Sigmoid colon (tissue), 7 donors: ENCODE measurements around the gene SSR3. TPM values are rescaled to one million over a fixed set of nuclear protein-coding genes. Genes with fewer than 3 reads are reported as not detected.

Experiments
- DNase-seq: peaks from one replicate; pipeline ENCODE4 v3.0.0-alpha.2; 2019
- H3K27ac ChIP-seq, 4 donors: fragments of 200-600 bp; sonication (generic); one replicate each; pipeline ENCODE4 v1.5.1; 2016 to 2019; ENCODE audit warnings: mild to moderate bottlenecking in 1 of 4
- H3K27me3 ChIP-seq, 3 donors: fragments of 200-600 bp; sonication (generic); one replicate each; pipeline ENCODE4 v1.5.1; 2019; ENCODE audit warnings: mild to moderate bottlenecking in 1 of 3
- H3K36me3 ChIP-seq, 4 donors: fragments of 200-600 bp; sonication (generic); one replicate each; pipeline ENCODE4 v1.5.1; 2016 to 2019
- H3K4me1 ChIP-seq, 4 donors: fragments of 200-600 bp; sonication (generic); one replicate each; pipeline ENCODE4 v1.5.1; 2017 to 2019
- H3K4me3 ChIP-seq, 4 donors: fragments of 200-600 bp; sonication (generic); one replicate each; pipeline ENCODE4 v1.5.1; 2017 to 2019; ENCODE audit warnings: mild to moderate bottlenecking in 2 of 4, moderate library complexity in 1 of 4
- H3K9me3 ChIP-seq, 4 donors: fragments of 200-600 bp in 3 of 4; sonication (generic) in 3 of 4; one replicate each; pipeline versions ENCODE4 v1.5.1 to v1.6.1; 2013 to 2019
- EP300 ChIP-seq, 4 donors: sonication (generic); formaldehyde crosslinking; IDR thresholded peaks; one replicate each; pipeline ENCODE4 v1.6.1; 2017; ENCODE audit warnings: antibody characterized with exemption in 4 of 4
- POLR2A ChIP-seq, 2 donors: fragments of 450-650 bp; IDR thresholded peaks; one replicate each; pipeline ENCODE4 v1.6.1; 2016; ENCODE audit warnings: antibody characterized with exemption in 2 of 2, mild to moderate bottlenecking in 2 of 2, moderate library complexity in 2 of 2
- POLR2AphosphoS5 ChIP-seq, 4 donors: sonication (generic); formaldehyde crosslinking; IDR thresholded peaks; one replicate each; pipeline ENCODE4 v1.6.1; 2017; ENCODE audit warnings: antibody characterized with exemption in 4 of 4
- WGBS, 2 donors: extraction: QIAGEN DNeasy Blood & Tissue Kit; methylation state at CpG; one replicate each; pipeline ENCODE4 v1.1.7; 2013; 5-methylcytosine and 5-hydroxymethylcytosine counted together
- intact Hi-C: fragments of 100-400 bp; cut with DNase I; formaldehyde crosslinking; loops from one replicate; pipeline ENCODE4 v1.15.1; 2023
- polyA plus RNA-seq, 3 donors: library from polyadenylated mRNA; stranded (reverse); fragments of 200-250 nt; gene quantifications; one replicate each; pipeline ENCODE4 v1.2.3, GENCODE V29; 2013
- total RNA-seq, 4 donors: library from RNA; depleted of rRNA; stranded (reverse); fragments of >200 nt; gene quantifications; one replicate each; pipeline ENCODE4 v1.1.0, GENCODE V29; 2016
- TF ChIP-seq, protein P1 (sequence below), 4 experiments: fragments of 450-650 bp in 3 of 4; fragments of 200-600 bp in 1 of 4; IDR thresholded peaks; one replicate each; pipeline ENCODE4 v1.5.1; 2016 to 2019; ENCODE audit warnings: antibody characterized with exemption in 4 of 4, mild to moderate bottlenecking in 3 of 4, moderate library complexity in 2 of 4
- donor health status: healthy with polysubstance abuse.
- donor health status: Bipolar disorder and iron deficiency.
- donor health status: healthy.

SSR3 gene
- total and polyA plus RNA-seq, 7 donors: 59.2 to 113 (median 86.7) TPM

DNA sequence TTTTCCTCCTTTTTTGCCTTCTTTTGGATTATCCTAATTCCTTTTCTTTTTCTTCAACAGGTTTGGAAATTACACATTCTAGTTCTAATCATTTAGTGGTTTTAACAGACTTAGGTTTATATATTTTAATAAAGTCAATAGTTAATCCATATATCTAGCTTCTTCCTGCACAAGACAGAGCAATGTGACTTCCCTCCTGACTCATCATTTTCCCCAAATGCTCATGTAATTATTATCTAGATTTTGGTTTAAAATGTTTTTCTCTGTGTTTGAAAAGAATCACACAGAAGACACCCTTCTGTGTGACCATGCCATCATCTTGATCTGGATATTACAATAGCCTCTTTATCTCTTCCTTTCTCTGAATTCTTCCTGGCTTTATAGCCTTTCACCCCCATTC lies 28.6 kb upstream of the SSR3 start:
- Histone ChIP-seq H3K4me1 (no peaks in the 10 kb centered on the region), H3K36me3 (no peaks in the 10 kb centered on the region), H3K4me3 (no peak overlapping the region), H3K27me3 (no peaks in the 10 kb centered on the region), H3K27ac (no peak overlapping the region), H3K9me3 (no peaks in the 10 kb centered on the region)
- DNase-seq: no peak
- intact Hi-C loops: no loop called here
- TF ChIP-seq POLR2AphosphoS5 (IDR thresholded peaks at IDR 0.05): no peak

DNA sequence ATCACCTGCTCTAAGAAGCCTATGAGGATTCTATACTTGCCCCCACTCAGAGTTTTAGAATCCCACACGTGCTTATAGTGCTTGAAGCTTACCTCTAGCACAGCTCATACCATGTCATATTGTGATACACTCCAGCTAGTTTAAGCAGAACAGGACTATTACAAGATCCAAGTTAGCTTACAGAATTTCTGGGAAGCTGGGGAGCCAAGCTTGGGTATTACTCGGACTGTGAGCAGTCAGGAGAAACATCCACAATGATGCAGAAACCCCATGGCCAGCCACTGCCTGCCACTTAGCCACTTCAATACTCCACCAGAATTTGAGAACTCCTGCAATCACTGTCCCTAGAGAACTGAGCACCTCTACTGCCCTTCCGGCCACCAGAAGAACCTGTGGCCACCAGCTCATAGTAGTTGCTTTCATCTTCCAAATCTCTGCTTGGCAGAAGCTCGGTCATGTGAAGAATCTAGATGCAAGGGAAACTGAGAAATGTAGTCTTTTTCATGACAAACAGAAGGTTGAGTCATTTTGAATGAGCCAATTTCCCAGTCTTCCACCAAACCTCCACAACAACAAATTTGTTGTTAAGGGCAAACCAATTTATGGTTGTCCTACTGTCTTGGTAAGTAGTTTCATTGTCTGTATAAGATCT lies 27.7 kb upstream of the SSR3 start:
- TF ChIP-seq EP300 (IDR thresholded peaks at IDR 0.05) (no peak), POLR2A (IDR thresholded peaks at IDR 0.05) (no peak), POLR2AphosphoS5 (IDR thresholded peaks at IDR 0.05) (no peak)
- TF ChIP-seq, protein P1, sequence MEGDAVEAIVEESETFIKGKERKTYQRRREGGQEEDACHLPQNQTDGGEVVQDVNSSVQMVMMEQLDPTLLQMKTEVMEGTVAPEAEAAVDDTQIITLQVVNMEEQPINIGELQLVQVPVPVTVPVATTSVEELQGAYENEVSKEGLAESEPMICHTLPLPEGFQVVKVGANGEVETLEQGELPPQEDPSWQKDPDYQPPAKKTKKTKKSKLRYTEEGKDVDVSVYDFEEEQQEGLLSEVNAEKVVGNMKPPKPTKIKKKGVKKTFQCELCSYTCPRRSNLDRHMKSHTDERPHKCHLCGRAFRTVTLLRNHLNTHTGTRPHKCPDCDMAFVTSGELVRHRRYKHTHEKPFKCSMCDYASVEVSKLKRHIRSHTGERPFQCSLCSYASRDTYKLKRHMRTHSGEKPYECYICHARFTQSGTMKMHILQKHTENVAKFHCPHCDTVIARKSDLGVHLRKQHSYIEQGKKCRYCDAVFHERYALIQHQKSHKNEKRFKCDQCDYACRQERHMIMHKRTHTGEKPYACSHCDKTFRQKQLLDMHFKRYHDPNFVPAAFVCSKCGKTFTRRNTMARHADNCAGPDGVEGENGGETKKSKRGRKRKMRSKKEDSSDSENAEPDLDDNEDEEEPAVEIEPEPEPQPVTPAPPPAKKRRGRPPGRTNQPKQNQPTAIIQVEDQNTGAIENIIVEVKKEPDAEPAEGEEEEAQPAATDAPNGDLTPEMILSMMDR (IDR thresholded peaks at IDR 0.05): no peak
- intact Hi-C loops: no loop called here
- WGBS, 2 donors: 90 to 92% methylated on average over 4 of the region's 4 CpGs

DNA sequence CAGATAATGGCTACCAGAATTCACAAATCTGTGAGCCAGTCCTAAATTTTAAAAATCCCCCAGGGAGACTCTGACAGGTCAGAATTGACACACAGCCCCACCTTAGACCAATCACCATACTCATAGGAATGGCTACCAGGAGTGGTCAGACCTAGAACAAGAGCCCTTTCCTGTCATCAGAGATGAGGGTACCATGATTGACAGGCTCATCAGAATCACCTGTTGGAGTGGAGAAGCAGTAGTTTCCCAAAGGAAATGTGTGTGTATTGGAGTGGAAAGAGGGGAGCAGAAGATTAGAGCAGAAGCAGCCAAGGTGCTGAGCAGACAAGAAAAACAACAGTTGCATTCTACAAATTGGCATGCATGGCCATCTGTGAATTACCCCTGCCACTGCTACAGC lies 27.0 kb upstream of the SSR3 start:
- TF ChIP-seq POLR2AphosphoS5 (IDR thresholded peaks at IDR 0.05): no peak
- TF ChIP-seq, protein P1 (IDR thresholded peaks at IDR 0.05): no peak
- TF ChIP-seq POLR2A (IDR thresholded peaks at IDR 0.05): no peak
- no peak for TF ChIP-seq EP300 (IDR thresholded peaks at IDR 0.05)

More for the DNA sequence above, 27.7 kb upstream of the SSR3 start:
- DNase-seq: no peak
- H3K9me3 ChIP-seq: no peaks in the 10 kb centered on the region
- H3K27ac ChIP-seq: no peak overlapping the region
- H3K36me3 ChIP-seq: no peaks in the 10 kb centered on the region
- no peaks in the 10 kb centered on the region for H3K27me3 ChIP-seq
- H3K4me3 ChIP-seq: no peak overlapping the region
- H3K4me1 ChIP-seq: no peaks in the 10 kb centered on the region

DNA sequence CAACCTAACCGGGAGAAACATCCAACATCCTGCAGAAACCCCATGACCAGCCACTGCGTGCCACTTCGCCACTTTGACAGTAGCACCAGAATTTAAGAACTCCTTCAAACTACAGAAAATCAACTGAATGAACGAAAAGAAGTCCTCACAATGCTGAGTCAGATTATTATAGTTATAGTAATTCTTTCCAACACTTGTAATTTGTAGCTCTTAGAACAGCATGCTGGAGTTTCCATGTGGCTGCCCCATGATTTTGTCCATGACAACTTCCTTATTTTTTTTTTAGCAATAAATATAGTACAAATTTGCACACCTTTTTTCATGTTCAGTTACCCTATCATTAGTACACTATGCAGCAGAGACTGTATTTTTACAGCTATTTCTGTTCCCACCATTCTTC lies 26.1 kb upstream of the SSR3 start:
- DNase-seq: no peak
- Histone ChIP-seq H3K4me3 (no peak overlapping the region), H3K27me3 (no peaks in the 10 kb centered on the region), H3K4me1 (no peaks in the 10 kb centered on the region), H3K27ac (no peak overlapping the region), H3K36me3 (no peaks in the 10 kb centered on the region), H3K9me3 (no peaks in the 10 kb centered on the region)
- 95 to 97% methylated on average over 4 of the region's 4 CpGs for WGBS, 2 donors
- TF ChIP-seq POLR2AphosphoS5 (IDR thresholded peaks at IDR 0.05) (no peak), POLR2A (IDR thresholded peaks at IDR 0.05) (no peak), EP300 (IDR thresholded peaks at IDR 0.05) (no peak)
- TF ChIP-seq, protein P1 (IDR thresholded peaks at IDR 0.05): no peak
- intact Hi-C loops: no loop called here

More for the DNA sequence above, 27.0 kb upstream of the SSR3 start:
- DNase-seq: no peak
- no peak overlapping the region for H3K27ac ChIP-seq
- no peaks in the 10 kb centered on the region for H3K36me3 ChIP-seq
- intact Hi-C loops: no loop called here
- no peak overlapping the region for H3K4me3 ChIP-seq
- H3K4me1 ChIP-seq: no peaks in the 10 kb centered on the region
- H3K27me3 ChIP-seq: no peaks in the 10 kb centered on the region
- H3K9me3 ChIP-seq: no peaks in the 10 kb centered on the region

DNA sequence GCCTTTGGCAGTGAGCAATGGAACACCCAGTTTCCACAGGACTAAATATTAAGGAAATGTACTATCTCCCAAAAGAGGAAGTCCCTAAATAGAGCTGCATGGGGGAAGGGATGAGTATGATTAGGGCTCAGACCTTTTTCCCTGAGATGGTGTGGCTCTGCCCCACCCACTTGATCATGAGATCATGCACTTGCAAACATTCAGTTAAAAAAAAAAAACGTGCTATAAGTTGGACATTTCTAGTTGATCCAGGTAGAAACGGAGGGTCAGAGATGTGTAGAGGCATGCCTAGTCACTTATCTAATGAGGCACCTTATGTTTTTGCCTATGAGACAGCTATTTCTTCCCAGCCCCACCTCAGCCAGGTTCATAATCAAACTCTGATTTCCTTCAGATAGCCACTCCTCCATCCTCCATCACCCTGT lies 24.5 kb upstream of the SSR3 start:
- 38 to 47% methylated on average over 2 of the region's 2 CpGs for WGBS, 2 donors
- Histone ChIP-seq H3K9me3 (no peaks in the 10 kb centered on the region), H3K27ac (no peak overlapping the region), H3K4me1 (peaks cover 0 to 13% (median 0%) of the 10 kb centered on the region in 4 donors), H3K36me3 (no peaks in the 10 kb centered on the region), H3K4me3 (no peak overlapping the region), H3K27me3 (no peaks in the 10 kb centered on the region)
- no peak for DNase-seq
- intact Hi-C loops: no loop called here
- TF ChIP-seq, protein P1 (IDR thresholded peaks at IDR 0.05): no peak
- no peak for TF ChIP-seq POLR2AphosphoS5 (IDR thresholded peaks at IDR 0.05)
- no peak for TF ChIP-seq POLR2A (IDR thresholded peaks at IDR 0.05)
- TF ChIP-seq EP300 (IDR thresholded peaks at IDR 0.05): no peak
